Esophagus muscularis mucosa (tissue), 4 donors: ENCODE results near the gene MYH14.

ENCODE experiments used
- CTCF ChIP-seq, 3 experiments: fragments of 200-600 bp in 2 of 3; fragments of 450-650 bp in 1 of 3; sonication (generic) in 2 of 3; IDR thresholded peaks; one replicate each; pipeline ENCODE4 v1.5.1; 2017 to 2019; ENCODE audit warnings: antibody characterized with exemption in 3 of 3, mild to moderate bottlenecking in 2 of 3, moderate library complexity in 1 of 3
- EP300 ChIP-seq: sonication (generic); formaldehyde crosslinking; IDR thresholded peaks from one replicate; pipeline ENCODE4 v1.6.1; 2017; ENCODE audit warnings: antibody characterized with exemption
- POLR2A ChIP-seq: fragments of 450-650 bp; IDR thresholded peaks from one replicate; pipeline ENCODE4 v1.6.1; 2017; ENCODE audit warnings: antibody characterized with exemption, moderate library complexity, mild to moderate bottlenecking, low read depth

- TF ChIP-seq CTCF (IDR thresholded peaks at IDR 0.05) (no peak), POLR2A (no peak), EP300 (no peak)
These were observed 27.2 kb downstream of the MYH14 start for GRCh38 chr19:50230379-50231351.
